ENCODE results near the gene MAP4K2. TPM values are rescaled to one million over a fixed set of nuclear protein-coding genes. Genes with fewer than 3 reads are reported as not detected.

The MAP4K2 gene
- total and polyA plus RNA-seq, 2 of the 13 experiments (the other 11 are each of a cell fraction or from before 2014, with no cell fraction given) = 8.3 to 17.6 TPM

- WGBS (ENCODE audit: low lambda C conversion rate) = 92% methylated on average over 6 of the region's 13 CpGs
These were observed 36.3 kb upstream of the MAP4K2 start for GRCh38 chr11:64839335-64839734.

More at GRCh38 chr11:64839335-64839734, 36.3 kb upstream of the MAP4K2 start:
- Histone ChIP-seq H4K20me1 (ENCODE audit: insufficient read depth, low read length) (no peaks in the 10 kb centered on the region), H3K4me2 (ENCODE audit: low read depth, low read length) (no peak overlapping the region), H3K9ac (ENCODE audit: insufficient read depth, low read depth, low read length) (no peak overlapping the region), H3K27me3 (ENCODE audit: control insufficient read depth in 1 of 2, insufficient read depth in 2 of 2, low read length in 2 of 2) (no peaks in the 10 kb centered on the region; a peak in 2 of 5 replicates), H3K79me2 (ENCODE audit: insufficient read depth, low read length) (no peaks in the 10 kb centered on the region), H3K27ac (ENCODE audit: extremely low read length, insufficient read depth, low read length) (no peak overlapping the region), H3K4me1 (ENCODE audit: insufficient read depth, low read length) (peaks cover 26% of the 10 kb centered on the region), H3K9me3 (ENCODE audit: low read length) (no peaks in the 10 kb centered on the region), H3K4me3 (replicated peaks in 1 of 3; ENCODE audit: insufficient read depth in 1 of 3, low read depth in 2 of 3, low read length in 3 of 3) (no peak overlapping the region), H2AFZ (ENCODE audit: low read length) (no peak overlapping the region), H3K36me3 (replicated peaks in 1 of 2; ENCODE audit: control insufficient read depth in 1 of 2, insufficient read depth in 2 of 2, low read length in 2 of 2) (no peaks in the 10 kb centered on the region)
- in situ Hi-C loops (cut with HindIII; ENCODE audit: extremely low pct_ligation_motif_present, low pct_unique_long_range_greater_than_20kb) (no loop called here), intact Hi-C loops (cut with micrococcal nuclease; ENCODE audit: unreplicated experiment) (no loop called here)
- no peak for ATAC-seq
- BruUV-seq (replicated peaks) = no TSS peak
- TF ChIP-seq TSC22D2 (CRISPR knock-in tag; IDR thresholded peaks at IDR 0.05; ENCODE audit: borderline replicate concordance) (no peak), CERS6 (CRISPR knock-in tag; IDR thresholded peaks at IDR 0.05) (no peak), ZNF383 (CRISPR knock-in tag; IDR thresholded peaks at IDR 0.05; ENCODE audit: borderline replicate concordance) (no peak), NCOA2 (CRISPR knock-in tag; IDR thresholded peaks at IDR 0.05) (no peak), ZNF678 (CRISPR knock-in tag; IDR thresholded peaks at IDR 0.05) (no peak), JDP2 (CRISPR knock-in tag; IDR thresholded peaks at IDR 0.05; ENCODE audit: borderline replicate concordance) (no peak), ZNF234 (CRISPR knock-in tag; conservative IDR thresholded peaks at IDR 0.05) (no peak), LCORL (IDR thresholded peaks at IDR 0.05) (no peak), LCORL (CRISPR knock-in tag; IDR thresholded peaks at IDR 0.05) (no peak), SETDB1 (CRISPR knock-in tag; IDR thresholded peaks at IDR 0.05; ENCODE audit: borderline replicate concordance) (no peak), SOX6 (IDR thresholded peaks at IDR 0.05) (no peak), SOX6 (CRISPR knock-in tag; IDR thresholded peaks at IDR 0.05) (no peak), ARNT2 (CRISPR knock-in tag; IDR thresholded peaks at IDR 0.05; ENCODE audit: low read depth) (no peak), STAT5B (CRISPR knock-in tag; IDR thresholded peaks at IDR 0.05) (no peak), POLR2AphosphoS5 (IDR thresholded peaks at IDR 0.05; ENCODE audit: low read depth, low read length) (no peak), TAF1 (CRISPR knock-in tag; IDR thresholded peaks at IDR 0.05) (no peak), DMTF1 (CRISPR knock-in tag; IDR thresholded peaks at IDR 0.05) (no peak), HBP1 (CRISPR knock-in tag; IDR thresholded peaks at IDR 0.05; ENCODE audit: low read depth) (no peak), MATR3 (CRISPR knock-in tag; IDR thresholded peaks at IDR 0.05) (no peak), MAFK (conservative IDR thresholded peaks at IDR 0.05 in 1 of 2, IDR thresholded peaks at IDR 0.05 in 1 of 2; ENCODE audit: low read length in 2 of 2) (no peak), ZNF30 (CRISPR knock-in tag; IDR thresholded peaks at IDR 0.05) (no peak)
- POLR2A ChIA-PET = no interaction called here
- FAIRE-seq = no peak
- no peak for DNase-seq (ENCODE audit: low spot score)
- CTCF ChIA-PET (ENCODE audit: low intra/inter-chr PET ratio, low total read pairs) = no interaction called here
